ENCODE measurements around the gene RBP2. TPM values are rescaled to one million over a fixed set of nuclear protein-coding genes. Genes with fewer than 3 reads are reported as not detected.

RBP2 gene
- polyA plus RNA-seq, 10 donors, result 0.30 to 0.53 (median 0.38) TPM; not detected in 6

Other genes starting within 250 kb of the RBP2 start
- 10 to 100 TPM; 42.9 to 56.6 (median 48.6) TPM for gene MRPS22, start 132.5 kb downstream of the RBP2 start, polyA plus RNA-seq (ENCODE audit: insufficient read length in 10 of 10)
- gene COPB2, start 86.9 kb downstream of the RBP2 start, polyA plus RNA-seq (ENCODE audit: insufficient read length in 10 of 10), result 100 to 1,000 TPM; 101 to 140 (median 107) TPM
- gene RBP1, start 63.2 kb upstream of the RBP2 start, polyA plus RNA-seq (ENCODE audit: insufficient read length in 10 of 10), result 100 to 1,000 TPM in 2 of 10 donors, 10 to 100 TPM in 8; 60.4 to 110 (median 84.9) TPM
- 1 to 10 TPM; 2.4 to 6.7 (median 4.0) TPM for gene NMNAT3, start 201.5 kb upstream of the RBP2 start, polyA plus RNA-seq (ENCODE audit: insufficient read length in 10 of 10)

All from muscle of back (tissue), 10 donors.